Measurements from ENCODE around the gene CLNK. TPM values are rescaled to one million over a fixed set of nuclear protein-coding genes. Genes with fewer than 3 reads are reported as not detected.

CLNK gene
- polyA plus RNA-seq, 2 of the 4 experiments (the other 2 are of a cell fraction) = not detected

DNA sequence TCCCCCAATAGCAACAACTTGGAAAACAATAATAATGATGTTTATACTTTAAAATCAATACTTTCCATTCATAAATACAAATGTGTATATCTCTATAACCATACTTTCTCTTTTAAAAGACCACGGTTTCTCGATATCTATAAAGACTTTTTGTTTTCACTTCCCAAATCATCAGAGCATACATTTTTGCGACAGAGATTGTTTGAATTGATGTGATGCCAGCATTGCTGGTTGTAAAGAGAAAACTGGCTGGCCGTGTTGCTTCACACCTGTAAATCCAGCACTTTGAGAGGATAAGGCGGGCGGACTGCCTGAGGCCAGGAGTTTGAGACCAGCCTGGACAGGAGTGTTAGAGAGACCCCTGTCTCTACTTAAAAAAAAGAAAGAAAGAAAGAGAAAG lies 149.7 kb downstream of the CLNK start:
- no peak for FAIRE-seq
- POLR2A ChIA-PET = no interaction called here

DNA sequence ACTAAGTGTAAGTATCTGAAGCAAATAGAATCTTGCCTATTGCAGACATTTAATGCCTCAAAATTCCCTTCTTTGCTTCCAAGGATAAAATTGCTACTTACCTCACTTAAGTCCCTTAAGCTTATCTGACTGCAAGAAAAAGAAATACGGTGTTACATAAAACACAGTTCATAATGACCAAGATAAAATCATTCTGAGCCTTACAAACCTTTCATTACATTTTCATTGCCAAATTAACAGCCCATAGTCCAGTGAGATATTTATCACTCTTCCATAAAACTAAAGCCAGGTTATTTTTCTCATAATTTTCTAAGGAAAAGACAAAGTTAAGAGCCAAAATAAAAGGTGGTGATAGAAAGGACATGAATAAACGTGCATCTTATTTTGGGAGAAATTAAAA lies 152.4 kb downstream of the CLNK start:
- DNase-seq (ENCODE audit: low read depth in 1 of 2, low spot score in 1 of 2) = no peak
- Histone ChIP-seq H3K9me3 (no peaks in the 10 kb centered on the region), H3K4me1 (no peaks in the 10 kb centered on the region), H3K4me2 (no peak overlapping the region), H3K4me3 (no peak overlapping the region), H3K27ac (no peak overlapping the region)
- no peak for ATAC-seq
- no peak for FAIRE-seq
- TF ChIP-seq HDAC2 (IDR thresholded peaks at IDR 0.05) (no peak), EHF (CRISPR knock-in tag; IDR thresholded peaks at IDR 0.05) (no peak), ESRRA (IDR thresholded peaks at IDR 0.05; ENCODE audit: borderline replicate concordance, low read length) (no peak)
- WGBS (ENCODE audit: missing lambda C conversion rate) = 4% methylated on average over 2 of the region's 2 CpGs
- ChIA-PET POLR2A (no interaction called here), CTCF (interaction anchor here (1.1 kb wide), 1 partner anchor 22 kb away, joined by 3 read pairs; no protein-coding TSS in a partner anchor)

More for the DNA sequence above, 149.7 kb downstream of the CLNK start:
- DNase-seq (ENCODE audit: low read depth in 1 of 2, low spot score in 1 of 2) (no peak), ATAC-seq (no peak)
- H3K9me3 ChIP-seq = no peaks in the 10 kb centered on the region
- TF ChIP-seq, protein P1, sequence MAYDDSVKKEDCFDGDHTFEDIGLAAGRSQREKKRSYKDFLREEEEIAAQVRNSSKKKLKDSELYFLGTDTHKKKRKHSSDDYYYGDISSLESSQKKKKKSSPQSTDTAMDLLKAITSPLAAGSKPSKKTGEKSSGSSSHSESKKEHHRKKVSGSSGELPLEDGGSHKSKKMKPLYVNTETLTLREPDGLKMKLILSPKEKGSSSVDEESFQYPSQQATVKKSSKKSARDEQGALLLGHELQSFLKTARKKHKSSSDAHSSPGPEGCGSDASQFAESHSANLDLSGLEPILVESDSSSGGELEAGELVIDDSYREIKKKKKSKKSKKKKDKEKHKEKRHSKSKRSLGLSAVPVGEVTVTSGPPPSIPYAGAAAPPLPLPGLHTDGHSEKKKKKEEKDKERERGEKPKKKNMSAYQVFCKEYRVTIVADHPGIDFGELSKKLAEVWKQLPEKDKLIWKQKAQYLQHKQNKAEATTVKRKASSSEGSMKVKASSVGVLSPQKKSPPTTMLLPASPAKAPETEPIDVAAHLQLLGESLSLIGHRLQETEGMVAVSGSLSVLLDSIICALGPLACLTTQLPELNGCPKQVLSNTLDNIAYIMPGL (CRISPR knock-in tag; IDR thresholded peaks at IDR 0.05; ENCODE audit: borderline replicate concordance) = no peak
- no peak for TF ChIP-seq MYC (IDR thresholded peaks at IDR 0.05; ENCODE audit: borderline replicate concordance, low read length)
- TF ChIP-seq EHF (CRISPR knock-in tag; IDR thresholded peaks at IDR 0.05) = no peak
- no peak for TF ChIP-seq NFE2L2 (conservative IDR thresholded peaks at IDR 0.05; ENCODE audit: low read length)
- TF ChIP-seq PHF8 (IDR thresholded peaks at IDR 0.05; ENCODE audit: borderline replicate concordance, low read depth) = no peak
- no peak for TF ChIP-seq HEYL (CRISPR knock-in tag; IDR thresholded peaks at IDR 0.05)
- TF ChIP-seq RCOR1 (IDR thresholded peaks at IDR 0.05; ENCODE audit: low read depth, low read length) = no peak
- TF ChIP-seq, protein P2, sequence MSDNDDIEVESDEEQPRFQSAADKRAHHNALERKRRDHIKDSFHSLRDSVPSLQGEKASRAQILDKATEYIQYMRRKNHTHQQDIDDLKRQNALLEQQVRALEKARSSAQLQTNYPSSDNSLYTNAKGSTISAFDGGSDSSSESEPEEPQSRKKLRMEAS (IDR thresholded peaks at IDR 0.05) = no peak
- TF ChIP-seq ZC3H11A (IDR thresholded peaks at IDR 0.05) = no peak
- TF ChIP-seq HOXA7 (CRISPR knock-in tag; IDR thresholded peaks at IDR 0.05) = no peak
- no peak for TF ChIP-seq FOSL2 (IDR thresholded peaks at IDR 0.05)
- TF ChIP-seq FOSL2 (CRISPR knock-in tag; IDR thresholded peaks at IDR 0.05) = no peak
- TF ChIP-seq POLR2A (IDR thresholded peaks at IDR 0.05; ENCODE audit: low read length) = no peak
- TF ChIP-seq KDM1A (IDR thresholded peaks at IDR 0.05; ENCODE audit: low read depth) = no peak
- TF ChIP-seq, protein P3, sequence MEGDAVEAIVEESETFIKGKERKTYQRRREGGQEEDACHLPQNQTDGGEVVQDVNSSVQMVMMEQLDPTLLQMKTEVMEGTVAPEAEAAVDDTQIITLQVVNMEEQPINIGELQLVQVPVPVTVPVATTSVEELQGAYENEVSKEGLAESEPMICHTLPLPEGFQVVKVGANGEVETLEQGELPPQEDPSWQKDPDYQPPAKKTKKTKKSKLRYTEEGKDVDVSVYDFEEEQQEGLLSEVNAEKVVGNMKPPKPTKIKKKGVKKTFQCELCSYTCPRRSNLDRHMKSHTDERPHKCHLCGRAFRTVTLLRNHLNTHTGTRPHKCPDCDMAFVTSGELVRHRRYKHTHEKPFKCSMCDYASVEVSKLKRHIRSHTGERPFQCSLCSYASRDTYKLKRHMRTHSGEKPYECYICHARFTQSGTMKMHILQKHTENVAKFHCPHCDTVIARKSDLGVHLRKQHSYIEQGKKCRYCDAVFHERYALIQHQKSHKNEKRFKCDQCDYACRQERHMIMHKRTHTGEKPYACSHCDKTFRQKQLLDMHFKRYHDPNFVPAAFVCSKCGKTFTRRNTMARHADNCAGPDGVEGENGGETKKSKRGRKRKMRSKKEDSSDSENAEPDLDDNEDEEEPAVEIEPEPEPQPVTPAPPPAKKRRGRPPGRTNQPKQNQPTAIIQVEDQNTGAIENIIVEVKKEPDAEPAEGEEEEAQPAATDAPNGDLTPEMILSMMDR (IDR thresholded peaks at IDR 0.05) = no peak
- TF ChIP-seq, protein P4, sequence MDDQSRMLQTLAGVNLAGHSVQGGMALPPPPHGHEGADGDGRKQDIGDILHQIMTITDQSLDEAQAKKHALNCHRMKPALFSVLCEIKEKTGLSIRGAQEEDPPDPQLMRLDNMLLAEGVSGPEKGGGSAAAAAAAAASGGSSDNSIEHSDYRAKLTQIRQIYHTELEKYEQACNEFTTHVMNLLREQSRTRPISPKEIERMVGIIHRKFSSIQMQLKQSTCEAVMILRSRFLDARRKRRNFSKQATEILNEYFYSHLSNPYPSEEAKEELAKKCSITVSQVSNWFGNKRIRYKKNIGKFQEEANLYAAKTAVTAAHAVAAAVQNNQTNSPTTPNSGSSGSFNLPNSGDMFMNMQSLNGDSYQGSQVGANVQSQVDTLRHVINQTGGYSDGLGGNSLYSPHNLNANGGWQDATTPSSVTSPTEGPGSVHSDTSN (IDR thresholded peaks at IDR 0.05) = no peak
- TF ChIP-seq SREBF2 (IDR thresholded peaks at IDR 0.05) = no peak
- H3K27ac ChIP-seq = no peak overlapping the region
- H3K4me3 ChIP-seq = no peak overlapping the region
- H3K4me1 ChIP-seq = no peaks in the 10 kb centered on the region
- WGBS (ENCODE audit: missing lambda C conversion rate) = 34% methylated on average over 6 of the region's 6 CpGs
- CTCF ChIA-PET = interaction anchor here (1.5 kb wide), 1 partner anchor 19 kb away, joined by 5 read pairs; no protein-coding TSS in a partner anchor
- no peak overlapping the region for H3K4me2 ChIP-seq

DNA sequence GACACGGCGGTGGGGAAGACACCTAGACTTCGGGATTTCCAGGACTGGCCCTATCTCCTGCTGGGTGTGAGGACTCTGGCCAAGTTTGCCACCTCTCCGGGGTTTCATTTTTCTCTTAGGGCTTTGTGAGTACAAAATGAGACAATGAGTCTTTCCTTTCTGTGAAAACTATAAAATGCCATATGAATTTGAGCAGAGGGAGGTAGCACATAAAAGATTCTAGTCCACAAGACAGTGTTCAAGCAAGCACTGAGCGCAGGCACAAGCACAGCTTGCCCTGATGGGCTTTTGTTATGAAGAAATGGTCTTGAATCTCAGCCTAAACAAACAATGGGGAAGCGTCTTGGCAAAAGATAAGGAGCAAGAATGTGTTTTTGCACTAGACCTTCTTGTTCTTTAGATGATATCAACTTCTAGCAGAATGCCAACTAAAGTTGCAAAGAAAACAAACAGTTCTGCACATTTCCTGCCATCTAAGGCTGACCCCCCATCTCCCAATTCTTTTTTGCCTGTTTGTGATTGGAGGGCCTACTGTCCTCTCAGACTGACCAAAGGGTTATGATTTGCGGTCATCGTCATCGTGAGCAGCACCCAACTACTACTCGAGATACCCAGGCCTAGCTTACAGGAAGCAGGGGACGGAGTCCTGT lies 154.3 kb downstream of the CLNK start:
- no peak overlapping the region for H3K4me2 ChIP-seq
- no peak for FAIRE-seq
- no peaks in the 10 kb centered on the region for H3K9me3 ChIP-seq
- POLR2A ChIA-PET = no interaction called here
- TF ChIP-seq HOXB13 (CRISPR knock-in tag; IDR thresholded peaks at IDR 0.05; ENCODE audit: low read depth) (no peak), KDM5A (IDR thresholded peaks at IDR 0.05) (no peak), EP300 (IDR thresholded peaks at IDR 0.05) (no peak)
- TF ChIP-seq, protein P5, sequence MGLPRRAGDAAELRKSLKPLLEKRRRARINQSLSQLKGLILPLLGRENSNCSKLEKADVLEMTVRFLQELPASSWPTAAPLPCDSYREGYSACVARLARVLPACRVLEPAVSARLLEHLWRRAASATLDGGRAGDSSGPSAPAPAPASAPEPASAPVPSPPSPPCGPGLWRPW (IDR thresholded peaks at IDR 0.05) = no peak
- TF ChIP-seq, protein P4 (IDR thresholded peaks at IDR 0.05) = no peak
- TF ChIP-seq, protein P6, sequence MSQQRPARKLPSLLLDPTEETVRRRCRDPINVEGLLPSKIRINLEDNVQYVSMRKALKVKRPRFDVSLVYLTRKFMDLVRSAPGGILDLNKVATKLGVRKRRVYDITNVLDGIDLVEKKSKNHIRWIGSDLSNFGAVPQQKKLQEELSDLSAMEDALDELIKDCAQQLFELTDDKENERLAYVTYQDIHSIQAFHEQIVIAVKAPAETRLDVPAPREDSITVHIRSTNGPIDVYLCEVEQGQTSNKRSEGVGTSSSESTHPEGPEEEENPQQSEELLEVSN (IDR thresholded peaks at IDR 0.05; ENCODE audit: borderline replicate concordance, low read depth) = no peak
- H3K27ac ChIP-seq = no peak overlapping the region
- no peaks in the 10 kb centered on the region for H3K4me1 ChIP-seq
- WGBS (ENCODE audit: missing lambda C conversion rate) = 46% methylated on average over 11 of the region's 11 CpGs
- no peak for ATAC-seq
- CTCF ChIA-PET = no interaction called here
- H3K4me3 ChIP-seq = no peak overlapping the region
- no peak for DNase-seq (ENCODE audit: low read depth in 1 of 2, low spot score in 1 of 2)
